ENCODE results near the gene SMAD1.

Gene SMAD1

DNA sequence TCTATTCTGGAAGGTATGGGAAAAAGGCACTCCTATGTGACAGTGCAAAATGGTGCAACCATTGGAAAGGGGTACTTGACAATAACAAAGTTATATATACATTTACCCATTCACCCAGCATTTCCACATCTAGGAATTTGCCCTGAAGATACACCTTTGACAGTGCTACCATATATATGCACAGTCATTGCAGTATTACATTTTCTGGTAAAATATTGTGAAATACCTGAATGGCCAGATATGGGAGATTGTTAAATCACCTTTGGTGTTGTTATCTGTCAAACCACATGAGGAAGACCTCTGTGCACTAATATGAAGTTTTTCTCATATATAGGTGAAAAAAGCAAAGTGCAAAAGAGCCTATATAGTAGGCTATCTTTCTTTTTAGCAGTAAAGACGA lies 53.5 kb downstream of the SMAD1 start:
- Histone ChIP-seq H3K27ac (no peak overlapping the region), H3K27me3 (ENCODE audit: insufficient read depth, low read depth, severe bottlenecking) (no peaks in the 10 kb centered on the region), H3K9me3 (ENCODE audit: severe bottlenecking) (no peaks in the 10 kb centered on the region), H3K4me3 (ENCODE audit: low read depth, low read length) (no peak overlapping the region), H3K36me3 (peaks cover 4% of the 10 kb centered on the region; the same call in 1 of the 2 replicates)
- TF ChIP-seq, protein P1, sequence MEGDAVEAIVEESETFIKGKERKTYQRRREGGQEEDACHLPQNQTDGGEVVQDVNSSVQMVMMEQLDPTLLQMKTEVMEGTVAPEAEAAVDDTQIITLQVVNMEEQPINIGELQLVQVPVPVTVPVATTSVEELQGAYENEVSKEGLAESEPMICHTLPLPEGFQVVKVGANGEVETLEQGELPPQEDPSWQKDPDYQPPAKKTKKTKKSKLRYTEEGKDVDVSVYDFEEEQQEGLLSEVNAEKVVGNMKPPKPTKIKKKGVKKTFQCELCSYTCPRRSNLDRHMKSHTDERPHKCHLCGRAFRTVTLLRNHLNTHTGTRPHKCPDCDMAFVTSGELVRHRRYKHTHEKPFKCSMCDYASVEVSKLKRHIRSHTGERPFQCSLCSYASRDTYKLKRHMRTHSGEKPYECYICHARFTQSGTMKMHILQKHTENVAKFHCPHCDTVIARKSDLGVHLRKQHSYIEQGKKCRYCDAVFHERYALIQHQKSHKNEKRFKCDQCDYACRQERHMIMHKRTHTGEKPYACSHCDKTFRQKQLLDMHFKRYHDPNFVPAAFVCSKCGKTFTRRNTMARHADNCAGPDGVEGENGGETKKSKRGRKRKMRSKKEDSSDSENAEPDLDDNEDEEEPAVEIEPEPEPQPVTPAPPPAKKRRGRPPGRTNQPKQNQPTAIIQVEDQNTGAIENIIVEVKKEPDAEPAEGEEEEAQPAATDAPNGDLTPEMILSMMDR (IDR thresholded peaks at IDR 0.05; ENCODE audit: low read depth, low read length): no peak
- no peak for DNase-seq

GRCh38 chr4:145536044-145536443 lies 54.4 kb downstream of the SMAD1 start:
- H3K9me3 ChIP-seq (ENCODE audit: severe bottlenecking): no peaks in the 10 kb centered on the region
- H3K36me3 ChIP-seq: peaks cover 4% of the 10 kb centered on the region; the same call in 1 of the 2 replicates
- H3K27me3 ChIP-seq (ENCODE audit: insufficient read depth, low read depth, severe bottlenecking): no peaks in the 10 kb centered on the region
- DNase-seq: no peak
- TF ChIP-seq, protein P1 (IDR thresholded peaks at IDR 0.05; ENCODE audit: low read depth, low read length): no peak
- no peak overlapping the region for H3K27ac ChIP-seq
- no peak overlapping the region for H3K4me3 ChIP-seq (ENCODE audit: low read depth, low read length)

GRCh38 chr4:145538596-145538995 lies 56.9 kb downstream of the SMAD1 start:
- no peaks in the 10 kb centered on the region for H3K27me3 ChIP-seq (ENCODE audit: insufficient read depth, low read depth, severe bottlenecking)
- no peak for DNase-seq
- no peak overlapping the region for H3K4me3 ChIP-seq (ENCODE audit: low read depth, low read length)
- H3K9me3 ChIP-seq (ENCODE audit: severe bottlenecking): no peaks in the 10 kb centered on the region
- peaks cover 7% of the 10 kb centered on the region; the same call in 1 of the 2 replicates for H3K36me3 ChIP-seq
- H3K27ac ChIP-seq: no peak overlapping the region
- TF ChIP-seq, protein P1 (IDR thresholded peaks at IDR 0.05; ENCODE audit: low read depth, low read length): no peak

DNA sequence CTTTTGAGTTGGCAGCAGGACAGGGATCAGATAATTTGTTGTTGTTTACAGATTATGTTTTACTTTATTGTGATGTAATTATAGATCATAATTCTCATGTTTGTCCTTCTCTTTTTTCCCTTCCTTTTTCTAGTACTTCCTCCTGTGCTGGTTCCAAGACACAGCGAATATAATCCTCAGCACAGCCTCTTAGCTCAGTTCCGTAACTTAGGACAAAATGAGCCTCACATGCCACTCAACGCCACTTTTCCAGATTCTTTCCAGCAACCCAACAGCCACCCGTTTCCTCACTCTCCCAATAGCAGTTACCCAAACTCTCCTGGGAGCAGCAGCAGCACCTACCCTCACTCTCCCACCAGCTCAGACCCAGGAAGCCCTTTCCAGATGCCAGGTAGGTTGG lies 58.0 kb downstream of the SMAD1 start:
- Histone ChIP-seq H3K27ac (no peak overlapping the region), H3K36me3 (peaks cover 4% of the 10 kb centered on the region; the same call in 1 of the 2 replicates), H3K4me3 (ENCODE audit: low read depth, low read length) (no peak overlapping the region), H3K27me3 (ENCODE audit: insufficient read depth, low read depth, severe bottlenecking) (no peaks in the 10 kb centered on the region), H3K9me3 (ENCODE audit: severe bottlenecking) (no peaks in the 10 kb centered on the region)
- TF ChIP-seq, protein P1 (IDR thresholded peaks at IDR 0.05; ENCODE audit: low read depth, low read length): no peak
- no peak for DNase-seq

- Histone ChIP-seq H3K27me3 (ENCODE audit: insufficient read depth, low read depth, severe bottlenecking) (no peaks in the 10 kb centered on the region), H3K9me3 (ENCODE audit: severe bottlenecking) (no peaks in the 10 kb centered on the region), H3K4me3 (ENCODE audit: low read depth, low read length) (no peak overlapping the region), H3K27ac (no peak overlapping the region), H3K36me3 (peaks cover 4% of the 10 kb centered on the region; the same call in 1 of the 2 replicates)
- DNase-seq: no peak
- TF ChIP-seq, protein P1 (IDR thresholded peaks at IDR 0.05; ENCODE audit: low read depth, low read length): no peak
Observed at GRCh38 chr4:145540235-145540634, 58.6 kb downstream of the SMAD1 start.

- TF ChIP-seq, protein P1 (IDR thresholded peaks at IDR 0.05; ENCODE audit: low read depth, low read length): no peak
- no peaks in the 10 kb centered on the region for H3K9me3 ChIP-seq (ENCODE audit: severe bottlenecking)
- H3K4me3 ChIP-seq (ENCODE audit: low read depth, low read length): no peak overlapping the region
- peaks cover 4% of the 10 kb centered on the region; the same call in 1 of the 2 replicates for H3K36me3 ChIP-seq
- DNase-seq: no peak
- no peak overlapping the region for H3K27ac ChIP-seq
- H3K27me3 ChIP-seq (ENCODE audit: insufficient read depth, low read depth, severe bottlenecking): no peaks in the 10 kb centered on the region
Observed at GRCh38 chr4:145541346-145541745, 59.7 kb downstream of the SMAD1 start.
